Omental fat pad (tissue), 4 donors: ENCODE results near the gene SH2B3. TPM values are rescaled to one million over a fixed set of nuclear protein-coding genes. Genes with fewer than 3 reads are reported as not detected.

Experiments
- ATAC-seq: fragments of 150-250 bp; one replicate; pipeline ENCODE4 v1.9.1; 2016; ENCODE audit warnings: mild to moderate bottlenecking, moderate library complexity; ENCODE audit not compliant: low FRiP score
- DNase-seq: peaks from one replicate; pipeline ENCODE4 v3.0.0-alpha.2; 2019; ENCODE audit warnings: low spot score
- total RNA-seq, 4 donors: library from RNA; depleted of rRNA; stranded (reverse); fragments of >200 nt; gene quantifications; one replicate each; pipeline ENCODE4 v1.1.0, GENCODE V29; 2016
- TF ChIP-seq, protein P1 (sequence below), 3 donors: fragments of 450-650 bp; IDR thresholded peaks; one replicate each; pipeline ENCODE4 v1.5.1; 2016 to 2017; ENCODE audit warnings: antibody characterized with exemption in 3 of 3, mild to moderate bottlenecking in 3 of 3, moderate library complexity in 2 of 3

The SH2B3 gene
- total RNA-seq, 4 donors from 2014 or later, result 30.4 to 64.6 (median 48.3) TPM

DNA sequence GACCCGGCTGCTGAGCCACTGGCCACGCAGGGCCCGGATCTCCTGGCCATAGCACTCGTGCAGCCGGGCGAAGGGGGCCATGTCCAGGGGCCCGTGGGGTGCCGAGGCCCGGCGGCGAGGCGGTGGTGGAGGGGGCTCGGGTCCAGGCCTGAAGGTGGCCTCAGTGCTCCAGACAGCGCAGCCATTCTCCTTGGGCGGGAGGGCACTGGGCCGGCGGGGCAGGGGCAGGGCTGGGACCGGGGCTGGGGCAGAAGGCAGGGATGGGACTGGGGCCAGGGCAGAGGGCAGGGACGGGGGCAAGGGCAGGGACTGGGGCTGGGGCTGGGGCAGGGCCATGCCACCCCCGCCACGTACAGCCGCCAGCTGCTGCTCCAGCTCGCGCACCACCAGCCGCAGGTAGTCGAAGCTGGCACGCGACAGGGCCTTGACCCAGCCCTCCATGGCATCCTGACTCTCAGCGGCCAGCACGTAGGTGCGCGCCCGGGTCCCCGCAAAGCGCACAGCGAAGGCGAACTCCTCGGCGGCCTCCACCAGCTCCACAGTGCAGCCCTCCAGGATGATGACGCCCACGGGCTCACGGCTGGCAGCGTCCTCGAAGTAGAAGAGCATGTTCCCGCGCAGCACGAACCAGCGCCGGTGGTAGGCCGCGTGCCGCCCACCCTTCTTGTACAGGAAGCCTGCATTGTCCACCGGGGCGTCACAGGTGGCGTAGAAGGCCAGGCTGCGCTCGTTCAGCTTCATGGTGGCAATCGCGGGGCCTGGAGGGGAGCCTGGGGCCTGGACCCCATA, 42.8 kb upstream of the SH2B3 start:
- DNase-seq, result no peak
- TF ChIP-seq, protein P1, sequence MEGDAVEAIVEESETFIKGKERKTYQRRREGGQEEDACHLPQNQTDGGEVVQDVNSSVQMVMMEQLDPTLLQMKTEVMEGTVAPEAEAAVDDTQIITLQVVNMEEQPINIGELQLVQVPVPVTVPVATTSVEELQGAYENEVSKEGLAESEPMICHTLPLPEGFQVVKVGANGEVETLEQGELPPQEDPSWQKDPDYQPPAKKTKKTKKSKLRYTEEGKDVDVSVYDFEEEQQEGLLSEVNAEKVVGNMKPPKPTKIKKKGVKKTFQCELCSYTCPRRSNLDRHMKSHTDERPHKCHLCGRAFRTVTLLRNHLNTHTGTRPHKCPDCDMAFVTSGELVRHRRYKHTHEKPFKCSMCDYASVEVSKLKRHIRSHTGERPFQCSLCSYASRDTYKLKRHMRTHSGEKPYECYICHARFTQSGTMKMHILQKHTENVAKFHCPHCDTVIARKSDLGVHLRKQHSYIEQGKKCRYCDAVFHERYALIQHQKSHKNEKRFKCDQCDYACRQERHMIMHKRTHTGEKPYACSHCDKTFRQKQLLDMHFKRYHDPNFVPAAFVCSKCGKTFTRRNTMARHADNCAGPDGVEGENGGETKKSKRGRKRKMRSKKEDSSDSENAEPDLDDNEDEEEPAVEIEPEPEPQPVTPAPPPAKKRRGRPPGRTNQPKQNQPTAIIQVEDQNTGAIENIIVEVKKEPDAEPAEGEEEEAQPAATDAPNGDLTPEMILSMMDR (IDR thresholded peaks at IDR 0.05), result no peak

DNA sequence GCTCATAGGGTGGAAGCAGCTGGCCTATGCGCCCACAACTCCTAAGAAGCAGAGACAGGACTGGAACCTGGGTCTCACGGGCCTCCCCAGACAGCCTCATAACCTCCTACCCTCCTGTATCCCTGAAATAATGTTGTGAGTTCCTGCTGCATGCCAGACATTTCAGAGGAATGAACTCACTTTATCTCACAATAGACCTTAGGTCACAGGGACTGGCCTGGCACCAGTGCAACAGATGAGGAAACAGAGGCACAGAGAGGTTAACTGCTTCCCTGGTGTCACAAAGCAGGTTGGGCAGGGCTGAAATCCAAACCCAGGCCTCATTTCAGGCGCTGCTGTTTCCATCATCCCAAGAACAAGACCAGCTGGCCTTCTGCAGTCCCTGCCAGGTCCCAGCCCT, 42.1 kb upstream of the SH2B3 start:
- ATAC-seq (no peak), DNase-seq (no peak)
- TF ChIP-seq, protein P1 (IDR thresholded peaks at IDR 0.05), result no peak

More for the DNA sequence above, 42.8 kb upstream of the SH2B3 start:
- ATAC-seq, result no peak

DNA sequence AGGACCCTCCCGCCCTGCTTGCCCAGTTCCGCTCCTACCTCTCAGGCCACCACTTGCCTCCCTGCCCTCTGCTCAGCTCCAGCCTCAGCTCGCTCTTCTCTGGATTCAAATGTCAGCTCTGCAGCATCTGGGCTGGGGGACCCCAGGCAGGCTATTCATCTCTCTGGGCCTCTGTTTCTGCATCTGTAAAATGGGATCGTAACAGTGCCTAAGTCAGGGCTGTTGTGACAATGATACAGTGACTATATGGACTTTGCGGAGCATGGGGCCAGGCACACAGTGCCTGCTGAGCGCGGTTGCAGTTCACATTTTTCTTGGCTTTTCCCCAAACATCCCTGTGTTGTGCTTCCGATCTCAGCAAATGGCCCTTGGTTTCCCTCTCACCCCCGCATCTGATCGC, 39.6 kb upstream of the SH2B3 start:
- DNase-seq, result no peak
- TF ChIP-seq, protein P1 (IDR thresholded peaks at IDR 0.05), result no peak
- ATAC-seq, result no peak

DNA sequence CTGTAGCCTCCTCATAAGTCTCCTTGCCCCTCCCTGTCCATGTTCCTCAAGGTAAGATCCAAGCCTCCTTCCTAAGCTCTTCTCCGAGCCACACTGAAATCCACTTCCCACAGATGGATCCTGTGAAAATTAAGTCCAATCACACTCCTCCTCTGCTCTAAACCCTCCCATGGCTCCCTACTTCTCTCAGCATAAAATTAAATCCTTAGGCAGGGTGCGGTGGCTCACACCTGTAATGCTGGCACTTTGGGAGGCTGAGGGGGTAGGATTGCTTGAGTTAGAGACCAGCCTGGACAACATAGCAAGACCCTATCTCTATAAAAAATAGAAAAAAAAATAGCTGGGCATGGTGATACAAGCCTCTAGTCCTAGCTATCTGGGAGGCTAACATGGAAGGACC, 39.1 kb upstream of the SH2B3 start:
- DNase-seq (no peak), ATAC-seq (no peak)
- TF ChIP-seq, protein P1 (IDR thresholded peaks at IDR 0.05), result no peak

DNA sequence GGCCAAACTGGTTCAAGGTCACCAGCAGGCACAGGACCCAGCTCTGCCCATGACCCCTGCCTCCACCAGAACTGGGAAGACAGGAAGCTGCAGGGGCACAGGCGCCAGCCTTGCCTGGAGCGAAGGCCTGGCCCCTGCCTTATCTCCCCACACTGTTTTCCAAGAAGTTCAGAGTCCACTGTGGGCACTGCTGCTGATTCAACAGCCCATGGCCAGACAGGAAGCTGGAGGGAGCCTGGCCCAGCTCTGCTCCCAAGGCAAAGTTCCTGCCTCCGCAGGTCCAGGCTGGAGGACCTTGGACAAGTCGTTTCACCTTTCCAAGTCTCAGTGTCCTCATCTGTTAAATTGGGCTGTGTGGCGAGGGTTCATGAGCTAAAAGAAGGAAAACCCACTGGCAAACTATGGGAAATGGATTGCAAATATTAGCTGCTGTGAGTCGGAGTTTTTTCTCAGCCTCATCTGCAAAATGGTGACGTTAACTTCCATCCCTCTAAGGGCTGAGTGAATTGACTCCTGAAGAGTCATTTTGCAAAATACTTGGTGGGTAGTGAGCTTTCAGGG, 38.0 kb upstream of the SH2B3 start:
- ATAC-seq (no peak), DNase-seq (no peak)
- TF ChIP-seq, protein P1 (IDR thresholded peaks at IDR 0.05), result no peak

DNA sequence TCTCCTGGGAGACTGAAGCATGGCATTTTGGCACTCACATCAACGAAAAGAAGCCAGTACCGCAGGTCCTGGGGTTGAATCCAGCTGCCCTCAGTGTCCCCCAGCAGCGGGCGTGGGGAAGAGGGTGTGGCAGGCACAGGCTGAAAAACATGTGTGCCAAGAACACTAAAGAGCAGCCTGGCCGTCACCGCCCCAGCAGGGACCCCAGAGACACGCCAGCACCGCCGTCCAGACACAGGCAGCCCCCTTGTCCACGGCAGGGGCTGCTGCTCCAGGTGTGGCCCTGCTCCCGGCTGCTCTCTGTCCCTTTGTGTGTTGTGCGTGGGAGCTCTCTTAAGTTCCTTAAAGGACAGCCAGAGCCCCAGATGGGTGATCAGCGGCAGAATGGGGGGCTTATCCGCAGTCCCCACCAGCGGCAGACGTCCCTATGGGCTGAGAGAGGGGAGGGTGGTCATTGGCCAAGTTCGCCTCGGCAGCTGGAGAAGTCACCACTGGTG, 37.4 kb upstream of the SH2B3 start:
- no peak for DNase-seq
- TF ChIP-seq, protein P1 (IDR thresholded peaks at IDR 0.05), result no peak
- ATAC-seq, result no peak
